NCI-H524 treated with DMSO at 0.1 percent for 48 hours (cell line): ENCODE data around the gene PRDM11.

Experiments
- DNase-seq: peaks from one replicate; lab custom pipeline; 2025; lab: John Stamatoyannopoulos, UW

Gene PRDM11

GRCh38 chr11:45174963-45175362 is 28.5 kb downstream of the PRDM11 start:
- no peak for DNase-seq

- DNase-seq: no peak
Observed at GRCh38 chr11:45176996-45177395, 30.6 kb downstream of the PRDM11 start.

- DNase-seq: no peak
Observed at GRCh38 chr11:45178223-45178622, 31.8 kb downstream of the PRDM11 start.

- no peak for DNase-seq
Observed at GRCh38 chr11:45178890-45179671, 32.6 kb downstream of the PRDM11 start.

- no peak for DNase-seq
Observed at GRCh38 chr11:45179686-45180178, 33.3 kb downstream of the PRDM11 start.

- no peak for DNase-seq
Observed at GRCh38 chr11:45180179-45180847, 33.9 kb downstream of the PRDM11 start.

GRCh38 chr11:45180848-45181192 is 34.4 kb downstream of the PRDM11 start:
- DNase-seq: no peak

- DNase-seq: no peak
Observed at GRCh38 chr11:45181193-45181888, 34.9 kb downstream of the PRDM11 start.

GRCh38 chr11:45181889-45182550 is 35.6 kb downstream of the PRDM11 start:
- DNase-seq: no peak

- no peak for DNase-seq
Observed at GRCh38 chr11:45182902-45183301, 36.5 kb downstream of the PRDM11 start.

- DNase-seq: no peak
Observed at GRCh38 chr11:45184640-45185039, 38.2 kb downstream of the PRDM11 start.

GRCh38 chr11:45185228-45185729 is 38.8 kb downstream of the PRDM11 start:
- no peak for DNase-seq

- DNase-seq: no peak
Observed at GRCh38 chr11:45187375-45187774, 40.9 kb downstream of the PRDM11 start.

GRCh38 chr11:45188127-45188526 is 41.7 kb downstream of the PRDM11 start:
- DNase-seq: no peak

GRCh38 chr11:45189230-45189629 is 42.8 kb downstream of the PRDM11 start:
- DNase-seq: no peak

GRCh38 chr11:45193695-45194094 is 47.3 kb downstream of the PRDM11 start:
- no peak for DNase-seq

- no peak for DNase-seq
Observed at GRCh38 chr11:45204761-45205160, 58.3 kb downstream of the PRDM11 start.

GRCh38 chr11:45205978-45206377 is 59.5 kb downstream of the PRDM11 start:
- no peak for DNase-seq

- DNase-seq: no peak
Observed at GRCh38 chr11:45208135-45208534, 61.7 kb downstream of the PRDM11 start.

GRCh38 chr11:45209000-45209879 is 62.8 kb downstream of the PRDM11 start:
- no peak for DNase-seq
